GM23248 (cell line): ENCODE data around the gene MAFF.

Experiments
- EZH2 ChIP-seq: fragments of 200-600 bp; sonication (generic); IDR thresholded peaks from 2 replicates; pipeline ENCODE4 v1.6.1; 2018; ENCODE audit warnings: antibody characterized with exemption, mild to moderate bottlenecking; ENCODE audit not compliant: insufficient read depth, poor library complexity, severe bottlenecking
- EZH2phosphoT487 ChIP-seq: fragments of 200-600 bp; sonication (generic); IDR thresholded peaks from 2 replicates; pipeline ENCODE4 v1.6.1; 2018; ENCODE audit warnings: antibody characterized with exemption, moderate library complexity, mild to moderate bottlenecking, low read depth; ENCODE audit not compliant: insufficient read depth

GRCh38 chr22:38191055-38191454 is 10.7 kb upstream of the MAFF start:
- no peak for TF ChIP-seq EZH2phosphoT487
- no peak for TF ChIP-seq EZH2
